HG03103 (cell line): ENCODE measurements around the gene NSUN2.
"Not testable (repeated sequence)": the region's sequence is repeated elsewhere in the genome, so short reads cannot be mapped to it uniquely, and the experiment has no call there.

Experiments
- ATAC-seq: cut with Tn5 transposase; IDR thresholded peaks from one replicate; pipeline ENCODE4 v1.9.1; 2021; ENCODE audit warnings: low read depth; ENCODE audit not compliant: unreplicated experiment

The NSUN2 gene

GRCh38 chr5:6585168-6585567 is 47.7 kb downstream of the NSUN2 start:
- ATAC-seq = no peak

DNA sequence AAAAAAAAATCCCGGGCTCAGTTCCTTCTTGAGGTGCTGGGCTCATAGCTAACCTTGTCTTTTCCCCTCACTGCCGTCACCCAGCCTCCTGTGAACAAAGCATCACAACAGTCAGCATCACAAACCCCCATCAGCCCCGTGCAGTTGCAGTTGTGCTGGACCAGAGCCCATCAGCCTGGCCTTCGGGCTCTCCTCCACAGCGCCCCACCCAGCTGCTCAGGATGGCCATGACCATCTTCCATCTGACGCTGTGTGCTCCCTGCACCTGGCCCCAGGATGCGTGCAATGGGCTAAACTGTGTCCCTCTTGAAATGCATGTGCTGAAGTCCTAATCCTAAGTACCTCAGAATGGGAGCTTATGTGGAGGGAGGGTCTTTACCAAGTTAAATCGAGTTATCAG is 48.1 kb downstream of the NSUN2 start:
- ATAC-seq = no peak

- ATAC-seq = no peak
These were observed 48.7 kb downstream of the NSUN2 start for GRCh38 chr5:6584101-6584645.

DNA sequence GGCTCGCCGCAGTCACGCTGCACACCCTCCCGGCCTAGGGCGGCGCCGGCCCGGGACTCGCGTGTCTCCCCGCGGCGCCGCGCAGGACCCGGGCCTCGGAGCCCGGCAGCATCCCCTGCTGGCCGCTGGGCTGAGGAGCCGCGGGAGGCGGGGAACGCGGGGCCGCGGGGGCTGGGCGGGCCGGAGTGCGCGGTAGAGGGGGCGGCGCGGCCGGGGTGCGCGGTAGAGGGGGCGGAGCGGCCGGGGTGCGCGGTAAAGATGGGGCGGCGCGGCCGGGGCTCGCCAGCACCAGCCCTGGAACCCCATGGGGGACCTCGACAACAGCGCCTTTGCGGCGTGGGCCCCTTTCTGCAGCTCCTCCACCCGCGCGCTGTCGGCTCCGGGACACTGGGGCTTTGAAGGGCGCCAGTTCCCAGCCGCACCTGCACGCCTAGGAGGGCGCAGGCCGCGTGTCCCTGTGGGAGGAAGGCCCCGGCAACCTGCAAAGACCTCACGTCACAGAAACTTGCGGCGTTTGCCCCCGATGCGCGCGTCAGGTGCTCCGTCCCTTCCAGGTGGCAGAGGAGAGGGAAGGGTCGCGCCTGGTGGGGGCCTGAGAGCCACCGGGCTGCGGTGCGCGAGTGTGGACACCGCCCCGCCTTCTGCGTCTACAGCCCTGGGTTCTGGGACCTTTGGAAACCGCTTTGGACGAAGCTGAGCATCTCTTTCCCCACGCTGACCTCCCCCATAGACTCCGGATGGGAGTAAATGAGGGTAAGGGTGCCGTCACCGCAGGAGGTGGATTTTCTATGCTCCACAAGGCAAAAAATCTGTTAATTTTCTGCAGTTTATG is 49.6 kb downstream of the NSUN2 start:
- peak; percentile 56 for ATAC-seq

DNA sequence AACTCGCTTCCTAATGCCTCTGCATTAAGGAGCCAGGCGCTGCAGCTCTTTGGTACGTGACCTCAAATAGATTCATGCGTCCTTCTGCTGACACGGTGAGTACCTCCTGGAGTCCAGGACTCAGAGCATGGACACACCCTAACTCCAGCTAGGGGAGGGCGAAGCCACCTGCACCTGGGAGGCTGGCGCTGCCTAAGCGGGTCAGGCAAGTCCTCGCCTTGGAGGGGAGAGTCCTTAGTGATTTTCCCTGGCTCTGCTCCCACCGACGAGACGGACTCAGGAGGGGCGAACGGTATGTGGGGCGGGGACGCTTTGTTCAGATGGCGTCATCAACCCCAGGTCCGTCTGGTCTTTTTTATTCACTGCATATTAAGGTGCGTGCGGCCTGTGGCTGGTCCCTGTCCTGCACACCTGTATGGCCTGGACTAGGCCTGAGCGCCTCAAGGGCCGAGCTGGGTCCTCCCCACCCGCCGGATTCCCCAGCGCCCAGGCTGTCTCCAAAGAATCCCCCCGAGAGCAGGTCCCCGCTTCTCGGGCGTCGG is 50.3 kb downstream of the NSUN2 start:
- ATAC-seq = no peak

- ATAC-seq = no peak
These were observed 51.1 kb downstream of the NSUN2 start for GRCh38 chr5:6581559-6582426.

GRCh38 chr5:6581090-6581489 is 51.8 kb downstream of the NSUN2 start:
- no peak for ATAC-seq

- ATAC-seq = no peak
These were observed 53.3 kb downstream of the NSUN2 start for GRCh38 chr5:6579535-6579934.

- no peak for ATAC-seq
These were observed 54.0 kb downstream of the NSUN2 start for GRCh38 chr5:6578676-6579343.

GRCh38 chr5:6576861-6577501 is 55.9 kb downstream of the NSUN2 start:
- no peak for ATAC-seq

DNA sequence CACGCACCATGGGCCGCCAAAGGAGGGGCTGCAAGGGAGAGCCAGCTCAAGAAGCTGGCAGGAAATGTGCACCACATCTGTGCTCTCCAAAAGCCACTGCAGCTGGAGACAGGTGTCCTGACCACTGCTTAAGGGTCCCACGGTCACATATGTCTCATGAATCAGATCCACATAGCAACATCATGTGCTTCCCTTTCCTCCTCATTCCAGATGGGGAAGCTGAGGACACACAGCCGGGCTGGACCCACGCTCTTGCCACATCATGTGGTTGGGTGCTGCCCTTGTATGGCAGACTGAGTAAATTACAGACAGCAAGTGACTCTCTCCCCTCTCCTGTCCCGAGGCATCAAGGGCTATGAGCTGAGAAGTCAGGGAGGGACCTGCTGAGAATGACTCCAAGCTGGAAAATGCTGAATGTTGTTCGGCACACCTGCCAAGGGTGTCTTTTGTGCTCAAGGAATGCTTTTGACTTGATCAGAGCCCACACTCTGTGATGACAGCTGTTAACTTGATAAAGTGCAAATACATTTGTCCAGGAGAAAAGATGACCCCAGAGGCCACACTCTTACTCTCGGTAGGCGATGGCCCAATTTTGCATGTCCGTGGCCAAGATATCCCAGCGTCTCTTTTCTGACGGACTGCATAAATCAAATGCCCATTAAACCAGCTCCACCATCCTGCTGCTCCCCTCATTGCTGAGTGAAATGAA is 58.2 kb downstream of the NSUN2 start:
- no peak for ATAC-seq

GRCh38 chr5:6574111-6574510 is 58.7 kb downstream of the NSUN2 start:
- no peak for ATAC-seq

- no peak for ATAC-seq
These were observed 59.2 kb downstream of the NSUN2 start for GRCh38 chr5:6573651-6574101.

- no peak for ATAC-seq
These were observed 59.9 kb downstream of the NSUN2 start for GRCh38 chr5:6572825-6573380.

DNA sequence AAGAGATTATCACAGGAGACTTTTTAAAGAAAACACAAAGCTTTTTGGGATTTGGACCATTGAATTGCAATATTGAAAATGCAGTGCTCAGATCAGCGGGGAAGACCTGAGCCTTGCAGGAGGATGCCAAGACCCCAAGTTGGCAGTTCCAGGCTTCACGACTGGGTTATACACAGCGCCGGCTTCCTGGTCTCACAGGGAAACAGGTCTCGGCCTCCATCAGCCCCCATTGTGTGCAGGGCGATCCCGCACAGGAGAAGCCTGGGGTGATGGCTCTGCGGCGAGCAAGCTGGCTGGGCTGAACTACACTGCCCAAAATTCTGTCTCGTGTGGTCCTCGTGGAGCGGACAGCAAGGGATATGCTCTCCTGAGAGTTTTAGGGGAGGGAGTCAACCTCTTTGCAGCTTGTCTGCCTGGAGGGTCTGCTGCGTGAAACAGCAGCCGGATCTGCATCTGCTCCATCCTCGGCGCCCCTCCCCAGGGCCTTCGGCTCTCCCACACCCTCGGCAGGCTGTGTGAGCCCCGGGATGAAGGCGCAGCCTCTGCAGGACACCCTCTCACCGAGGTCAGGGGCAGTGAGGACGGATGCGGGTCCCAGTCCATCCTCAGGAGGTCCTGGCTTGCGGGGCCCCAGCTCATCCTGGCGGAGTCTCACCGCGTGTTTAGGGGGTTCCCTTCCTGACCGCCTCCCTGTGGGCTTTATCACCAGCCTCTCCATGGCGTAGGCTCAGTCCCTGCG is 60.6 kb downstream of the NSUN2 start:
- no peak for ATAC-seq

DNA sequence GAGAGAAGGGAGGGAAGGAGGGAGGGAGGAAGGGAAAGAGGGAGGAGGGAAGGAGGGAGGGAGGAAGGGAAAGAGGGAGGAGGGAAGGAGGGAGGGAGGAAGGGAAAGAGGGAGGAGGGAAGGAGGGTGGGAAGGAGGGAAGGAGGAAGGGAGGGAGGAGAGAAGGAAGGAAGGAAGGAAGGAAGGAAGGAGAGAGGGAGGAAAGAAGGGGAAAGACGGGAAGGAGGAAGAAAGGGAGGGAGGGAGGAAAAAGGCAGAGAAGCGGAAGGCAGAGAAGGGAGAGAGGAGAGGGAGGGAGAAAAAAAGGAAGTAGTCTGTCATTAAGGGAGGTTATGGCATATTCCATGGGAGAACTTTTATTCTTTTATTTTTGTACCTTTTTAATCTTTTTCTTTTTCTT is 61.2 kb downstream of the NSUN2 start:
- not testable (repeated sequence) for ATAC-seq

- ATAC-seq = no peak
These were observed 62.3 kb downstream of the NSUN2 start for GRCh38 chr5:6570530-6570929.

GRCh38 chr5:6568889-6569288 is 64.0 kb downstream of the NSUN2 start:
- no peak for ATAC-seq
